Stomach (tissue), 9 donors: Measurements from ENCODE around the gene NBPF9. TPM values are rescaled to one million over a fixed set of nuclear protein-coding genes. Genes with fewer than 3 reads are reported as not detected.
"Not testable (repeated sequence)": the region's sequence is repeated elsewhere in the genome, so short reads cannot be mapped to it uniquely, and the experiment has no call there.

ENCODE experiments used
- DNase-seq, 2 donors: peaks; one replicate each; pipeline versions ENCODE4 v3.0.0 to v3.0.0-alpha.2; 2013 to 2019
- H3K27ac ChIP-seq, 5 donors: fragments of 200-600 bp in 4 of 5; sonication (generic) in 4 of 5; one replicate each; pipeline ENCODE4 v1.5.1; 2013 to 2019; ENCODE audit warnings: mild to moderate bottlenecking in 1 of 5, moderate library complexity in 1 of 5
- H3K27me3 ChIP-seq, 3 donors: fragments of 200-600 bp; sonication (generic); one replicate each; pipeline ENCODE4 v1.5.1; 2017 to 2019; ENCODE audit warnings: mixed run types in 1 of 3
- H3K36me3 ChIP-seq, 4 donors: fragments of 200-600 bp; sonication (generic); 1 replicate in 3 of 4; 2 replicates in 1 of 4; pipeline ENCODE4 v1.5.1; 2016 to 2019
- H3K4me1 ChIP-seq, 4 donors: fragments of 200-600 bp; sonication (generic); one replicate each; pipeline ENCODE4 v1.5.1; 2016 to 2019
- H3K4me3 ChIP-seq, 4 donors: fragments of 200-600 bp; sonication (generic) in 3 of 4; one replicate each; pipeline ENCODE4 v1.5.1; 2016 to 2019; ENCODE audit warnings: mild to moderate bottlenecking in 1 of 4
- H3K9me3 ChIP-seq, 4 donors: fragments of 200-600 bp; sonication (generic); one replicate each; pipeline ENCODE4 v1.5.1; 2016 to 2019
- WGBS, 5 donors: extraction: QIAGEN DNeasy Blood & Tissue Kit in 3 of 5; methylation state at CpG; one replicate each; pipeline versions ENCODE4 v1.1.5 to v1.1.7; 2013 to 2018; 5-methylcytosine and 5-hydroxymethylcytosine counted together
- intact Hi-C: fragments of 100-400 bp; cut with DNase I; formaldehyde crosslinking; loops from one replicate; pipeline ENCODE4 v1.15.1; 2023; ENCODE audit warnings: low total_unique reads
- polyA plus RNA-seq, 3 donors: library from polyadenylated mRNA; stranded (reverse); fragments of 200-250 nt; gene quantifications; one replicate each; pipeline ENCODE4 v1.2.3, GENCODE V29; 2013
- total RNA-seq, 5 donors: library from RNA; depleted of rRNA; stranded (reverse); fragments of >200 nt; gene quantifications; one replicate each; pipeline versions ENCODE4 v1.1.0 to v1.2.3, GENCODE V29; 2014 to 2016
- donor health status: healthy with polysubstance abuse.
- donor health status: Bipolar disorder and iron deficiency.
- donor health status: healthy.

Gene NBPF9
- total and polyA plus RNA-seq, 8 donors, result 5.8 to 26.9 (median 12.9) TPM

DNA sequence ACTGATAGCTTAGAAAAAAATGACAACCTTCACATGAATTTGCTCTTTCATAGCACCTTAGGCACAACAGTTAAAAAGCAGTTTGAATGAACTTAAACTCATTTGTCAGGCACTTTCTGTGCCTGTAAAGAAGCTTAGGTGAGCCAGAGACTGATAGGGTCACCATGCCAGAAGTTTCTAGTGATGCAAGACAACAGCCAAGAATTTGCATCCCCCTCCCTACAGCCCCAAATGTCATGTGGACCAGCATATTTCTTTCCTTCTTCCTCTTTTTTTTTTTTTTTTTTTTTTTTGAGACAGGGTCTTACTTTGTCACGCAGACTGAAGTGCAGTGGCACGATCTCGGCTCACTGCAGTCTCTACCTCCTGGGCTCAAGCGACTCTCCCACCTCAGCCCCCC lies 89.8 kb downstream of the NBPF9 start:
- H3K36me3 ChIP-seq, H3K4me1 ChIP-seq, intact Hi-C loops, H3K27me3 ChIP-seq, H3K27ac ChIP-seq, H3K4me3 ChIP-seq, DNase-seq, H3K9me3 ChIP-seq: not testable (repeated sequence)
- WGBS, 5 donors, result 81 to 95% (median 88%) methylated on average over 3 to 4 of the region's 4 CpGs; no CpG with 5 or more reads in 1 of the 5 donors

GRCh38 chr1:149012599-149012998 lies 90.8 kb downstream of the NBPF9 start:
- WGBS, 5 donors, result 83 to 100% (median 100%) methylated on average over 1 of the region's 5 CpGs; no CpG with 5 or more reads in 2 of the 5 donors
- H3K4me3 ChIP-seq, intact Hi-C loops, H3K27me3 ChIP-seq, H3K27ac ChIP-seq, H3K36me3 ChIP-seq, DNase-seq, H3K4me1 ChIP-seq, H3K9me3 ChIP-seq: not testable (repeated sequence)

DNA sequence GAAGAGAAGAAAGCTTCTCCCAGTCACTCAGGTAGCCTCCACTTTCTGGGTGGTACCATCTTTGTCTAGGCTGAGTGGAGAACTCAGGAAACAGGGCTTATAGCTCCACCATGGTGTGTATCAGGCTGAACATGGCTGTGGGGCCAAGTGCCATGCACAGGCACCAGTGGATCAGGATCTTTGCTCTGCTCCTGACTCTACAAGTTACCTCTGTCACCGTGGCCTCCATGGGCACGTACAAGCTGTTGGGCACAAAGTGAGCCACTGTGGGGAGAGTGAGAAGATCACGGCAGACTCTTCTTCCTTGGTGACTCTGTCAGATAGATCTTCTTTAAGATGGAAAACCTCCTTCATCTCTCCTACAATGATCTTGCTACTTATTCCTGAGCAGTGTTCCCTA lies 93.6 kb downstream of the NBPF9 start:
- WGBS, 5 donors, result 90 to 100% (median 96%) methylated on average over 3 of the region's 3 CpGs
- H3K4me1 ChIP-seq, intact Hi-C loops, H3K4me3 ChIP-seq, H3K27ac ChIP-seq, H3K9me3 ChIP-seq, H3K27me3 ChIP-seq, DNase-seq, H3K36me3 ChIP-seq: not testable (repeated sequence)

- H3K9me3 ChIP-seq, H3K4me3 ChIP-seq, DNase-seq, H3K27ac ChIP-seq, intact Hi-C loops, H3K4me1 ChIP-seq, H3K27me3 ChIP-seq, H3K36me3 ChIP-seq: not testable (repeated sequence)
- 90 to 95% (median 93%) methylated on average over 2 of the region's 2 CpGs; no CpG with 5 or more reads in 2 of the 5 donors for WGBS, 5 donors
Measured at GRCh38 chr1:149008769-149009168, 94.6 kb downstream of the NBPF9 start.

DNA sequence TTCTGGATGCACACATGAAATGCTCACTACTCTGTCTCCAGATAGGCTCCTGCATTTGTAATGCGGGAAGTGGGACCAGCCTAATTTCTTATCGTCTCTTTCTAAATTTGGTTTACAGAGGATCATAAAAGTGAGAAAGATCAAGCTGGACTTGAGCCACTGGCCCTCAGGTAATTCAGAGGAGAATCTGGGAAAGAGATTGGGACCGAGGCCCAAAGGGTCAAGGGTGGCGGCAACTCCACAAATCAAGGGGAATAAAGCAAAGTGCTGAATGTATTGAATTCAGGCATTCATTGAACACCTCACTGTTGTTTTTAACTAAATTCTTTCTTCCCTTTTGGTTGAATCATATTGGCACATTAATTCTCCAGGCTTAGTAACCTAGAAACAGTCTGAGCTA lies 95.0 kb downstream of the NBPF9 start:
- H3K36me3 ChIP-seq, H3K27me3 ChIP-seq, H3K4me3 ChIP-seq, H3K4me1 ChIP-seq, H3K27ac ChIP-seq, H3K9me3 ChIP-seq, intact Hi-C loops, DNase-seq: not testable (repeated sequence)
- 80% methylated on average over 1 of the region's 4 CpGs; no CpG with 5 or more reads in 4 of the 5 donors for WGBS, 5 donors
